SK-N-SH treated with all-trans-retinoic acid at 6 μM for 48 hours (cell line): Measurements from ENCODE around the gene THADA.

Experiments
- ARNTL ChIP-seq: fragments of 450-650 bp; formaldehyde crosslinking; IDR thresholded peaks from 2 replicates; pipeline ENCODE4 v1.5.0; 2020; ENCODE audit warnings: low read depth, mild to moderate bottlenecking, moderate library complexity, borderline replicate concordance
- CSDC2 ChIP-seq: fragments of 250-450 bp; sonication (Bioruptor Pico); IDR thresholded peaks from 2 replicates; pipeline ENCODE4 v1.5.0; 2020; ENCODE audit warnings: mild to moderate bottlenecking, moderate library complexity
- PATZ1 ChIP-seq: fragments of 250-450 bp; sonication (Bioruptor Pico); IDR thresholded peaks from 2 replicates; pipeline ENCODE4 v1.8.0; 2020; ENCODE audit warnings: mild to moderate bottlenecking, moderate library complexity, borderline replicate concordance
- PPARA ChIP-seq: fragments of 250-450 bp; sonication (Bioruptor Pico); IDR thresholded peaks from 2 replicates; pipeline ENCODE4 v1.5.0; 2020; ENCODE audit warnings: mild to moderate bottlenecking, borderline replicate concordance
- RARB ChIP-seq: fragments of 250-450 bp; sonication (Bioruptor Pico); IDR thresholded peaks from 2 replicates; pipeline ENCODE4 v1.8.0; 2021; ENCODE audit warnings: mild to moderate bottlenecking, moderate library complexity
- ZFP3 ChIP-seq: fragments of 250-450 bp; sonication (Bioruptor Pico); IDR thresholded peaks from 2 replicates; pipeline ENCODE4 v1.5.0; 2020; ENCODE audit warnings: mild to moderate bottlenecking, moderate library complexity
- ZFP30 ChIP-seq: fragments of 450-650 bp; formaldehyde crosslinking; IDR thresholded peaks from 2 replicates; pipeline ENCODE4 v1.5.0; 2022; ENCODE audit warnings: mild to moderate bottlenecking, moderate library complexity
- ZNF8 ChIP-seq: fragments of 450-650 bp; formaldehyde crosslinking; IDR thresholded peaks from 2 replicates; pipeline ENCODE4 v1.5.0; 2020; ENCODE audit warnings: mild to moderate bottlenecking, moderate library complexity
- TF ChIP-seq, protein P1 (sequence below): fragments of 250-450 bp; sonication (Bioruptor Pico); IDR thresholded peaks from 2 replicates; pipeline ENCODE4 v1.5.1; 2020; ENCODE audit warnings: low read depth, mild to moderate bottlenecking, moderate library complexity

DNA sequence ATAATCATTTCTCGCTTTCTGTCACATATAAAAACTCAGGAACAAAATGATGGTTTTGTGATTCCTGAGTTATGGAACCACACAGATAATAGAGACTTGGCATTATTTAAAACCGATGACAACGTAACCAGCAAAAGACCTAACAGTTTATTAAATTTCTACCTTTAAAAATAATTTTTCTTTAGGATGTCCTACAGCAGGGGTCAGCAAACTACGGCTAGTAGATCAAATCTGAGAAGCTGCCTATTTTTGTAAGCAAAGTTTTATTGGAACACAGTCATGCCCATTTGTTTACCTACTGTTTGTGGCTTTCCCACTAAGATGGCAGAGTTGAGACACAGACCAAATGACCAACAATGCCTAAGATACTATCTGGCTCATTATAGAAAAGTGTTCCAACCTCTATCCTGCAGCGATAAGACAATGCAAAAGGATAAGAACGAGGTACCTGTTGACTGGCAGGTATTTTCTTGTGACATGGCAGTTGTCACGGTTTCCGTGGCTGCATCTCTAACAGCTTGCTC lies 316.5 kb downstream of the THADA start:
- no peak for TF ChIP-seq RARB
- no peak for TF ChIP-seq ZNF8
- TF ChIP-seq ARNTL (CRISPR knock-in tag): no peak
- TF ChIP-seq, protein P1, sequence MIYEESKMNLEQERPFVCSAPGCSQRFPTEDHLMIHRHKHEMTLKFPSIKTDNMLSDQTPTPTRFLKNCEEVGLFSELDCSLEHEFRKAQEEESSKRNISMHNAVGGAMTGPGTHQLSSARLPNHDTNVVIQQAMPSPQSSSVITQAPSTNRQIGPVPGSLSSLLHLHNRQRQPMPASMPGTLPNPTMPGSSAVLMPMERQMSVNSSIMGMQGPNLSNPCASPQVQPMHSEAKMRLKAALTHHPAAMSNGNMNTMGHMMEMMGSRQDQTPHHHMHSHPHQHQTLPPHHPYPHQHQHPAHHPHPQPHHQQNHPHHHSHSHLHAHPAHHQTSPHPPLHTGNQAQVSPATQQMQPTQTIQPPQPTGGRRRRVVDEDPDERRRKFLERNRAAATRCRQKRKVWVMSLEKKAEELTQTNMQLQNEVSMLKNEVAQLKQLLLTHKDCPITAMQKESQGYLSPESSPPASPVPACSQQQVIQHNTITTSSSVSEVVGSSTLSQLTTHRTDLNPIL (CRISPR knock-in tag): no peak
- TF ChIP-seq PATZ1: no peak
- no peak for TF ChIP-seq ZFP30 (CRISPR knock-in tag)
- no peak for TF ChIP-seq ZFP3 (CRISPR knock-in tag)
- TF ChIP-seq PPARA (CRISPR knock-in tag): no peak
- no peak for TF ChIP-seq CSDC2 (CRISPR knock-in tag)
